GM19324 (cell line): Measurements from ENCODE around the gene MAJIN.
"Not testable (repeated sequence)": the region's sequence is repeated elsewhere in the genome, so short reads cannot be mapped to it uniquely, and the experiment has no call there.

Experiments
- ATAC-seq: cut with Tn5 transposase; IDR thresholded peaks from one replicate; pipeline ENCODE4 v1.9.1; 2021; ENCODE audit warnings: mild to moderate bottlenecking, moderate library complexity; ENCODE audit not compliant: unreplicated experiment, low FRiP score

Gene MAJIN

DNA sequence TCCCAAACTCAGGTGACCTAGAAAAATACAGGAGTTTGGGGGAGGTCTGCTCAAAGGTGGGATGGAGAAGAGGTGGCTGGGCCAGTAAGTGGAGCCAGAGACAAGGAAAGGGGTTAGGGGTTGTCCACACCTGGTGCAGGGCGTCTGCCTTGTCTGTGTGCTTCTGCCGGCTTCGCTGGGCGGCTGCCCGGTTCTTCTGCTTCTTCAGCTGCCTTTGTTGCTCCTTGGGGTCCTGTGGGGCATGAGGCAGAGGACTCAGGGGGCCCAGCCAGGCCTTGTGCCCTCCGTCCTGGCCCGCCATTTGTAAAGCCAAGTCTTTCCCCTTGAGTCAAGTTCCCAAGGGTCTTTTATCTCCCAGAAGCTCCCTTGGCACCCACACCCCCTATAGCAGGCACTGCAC, 22.4 kb upstream of the MAJIN start:
- ATAC-seq = no peak

DNA sequence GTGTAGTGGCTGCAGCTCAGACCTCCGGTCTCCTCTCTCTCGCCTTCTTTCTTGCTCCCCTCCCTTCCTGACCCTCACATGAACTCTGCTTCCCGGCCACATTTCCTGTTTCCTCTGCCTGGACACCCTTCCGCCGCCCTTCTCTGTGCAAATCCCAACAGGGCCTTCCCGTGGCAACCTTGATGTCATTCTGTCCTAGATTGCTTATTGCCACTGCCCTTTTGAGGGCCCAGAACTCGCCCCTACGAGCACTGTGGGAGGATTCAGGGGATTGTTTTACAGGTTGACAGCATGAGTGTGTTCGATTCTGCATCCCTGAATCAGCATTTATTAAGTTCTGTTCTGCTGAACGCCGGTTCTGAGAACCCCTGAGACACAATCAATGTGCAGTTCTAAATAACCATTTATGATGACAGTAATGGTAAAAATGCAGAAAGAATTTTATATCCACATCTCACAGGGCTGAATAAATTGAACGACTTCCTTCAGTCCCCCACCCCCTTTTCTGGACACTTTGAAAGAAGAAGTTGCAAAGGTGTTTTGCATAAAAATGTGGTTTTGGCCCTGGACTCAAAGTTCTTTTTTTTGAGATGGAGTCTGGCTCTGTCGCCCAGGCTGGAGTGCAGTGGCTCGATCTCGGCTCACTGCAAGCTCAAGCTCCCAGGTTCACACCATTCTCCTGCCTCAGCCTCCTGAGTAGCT, 18.5 kb upstream of the MAJIN start:
- no peak for ATAC-seq

DNA sequence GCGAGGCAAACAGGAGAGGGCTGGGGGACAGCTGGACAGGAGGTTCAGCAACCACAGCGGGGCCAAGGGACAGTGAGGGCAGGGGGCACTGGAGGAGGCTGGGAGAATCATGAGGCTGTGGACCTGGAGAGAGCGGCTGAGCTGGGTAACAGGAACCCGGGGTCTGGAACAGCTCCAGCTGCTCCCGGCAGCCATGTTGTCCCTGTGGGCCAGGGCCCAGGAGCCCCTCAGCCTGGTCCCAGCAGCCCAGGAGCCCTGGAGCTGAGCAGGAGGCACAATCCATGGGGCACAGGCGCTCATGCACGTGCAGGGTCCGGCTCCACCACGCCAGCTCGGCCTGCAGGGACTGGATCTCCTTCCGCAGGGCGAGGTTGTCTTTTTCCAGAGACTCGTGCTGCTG, 17.5 kb upstream of the MAJIN start:
- no peak for ATAC-seq

DNA sequence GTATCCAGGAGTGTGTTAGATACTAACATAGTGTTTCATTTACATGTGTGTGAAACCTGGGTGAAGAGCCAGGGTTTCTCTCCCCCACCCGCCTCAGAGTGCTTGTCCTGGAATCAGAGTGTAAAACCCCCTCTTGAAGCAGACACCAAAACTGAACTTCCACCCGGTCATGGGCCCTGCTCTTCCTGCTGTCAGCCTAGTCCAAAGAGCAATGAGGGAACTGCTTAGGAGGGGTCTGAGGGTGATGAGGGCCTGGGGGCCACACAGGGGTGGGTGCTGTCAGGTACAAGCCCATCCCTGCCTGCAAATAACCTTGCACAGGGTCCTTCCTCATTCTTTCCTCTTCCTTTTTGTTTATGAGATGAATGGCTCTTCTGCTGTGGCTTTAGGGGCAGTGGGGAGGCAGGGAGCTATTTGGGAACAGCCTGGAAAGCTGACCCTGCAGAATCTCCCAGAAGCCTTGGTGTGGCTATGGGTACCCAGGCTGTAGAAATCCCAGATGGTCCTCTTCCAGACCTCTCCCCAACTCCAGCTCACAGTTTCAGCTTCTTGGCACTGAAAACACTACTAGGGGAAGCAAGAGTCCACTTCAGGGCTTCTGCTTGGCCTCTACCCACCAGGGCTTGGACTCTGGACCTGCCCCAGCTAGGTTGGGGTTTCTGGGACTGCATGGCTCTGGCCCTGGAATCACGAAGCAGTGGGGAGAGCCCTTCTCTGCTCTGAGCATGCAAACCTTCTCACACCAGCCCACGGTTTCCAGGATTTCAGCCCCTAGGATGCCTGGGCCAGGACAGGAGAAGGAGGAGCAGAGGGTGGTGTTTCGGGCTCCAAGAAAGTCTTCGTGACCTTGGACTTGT, 16.3 kb upstream of the MAJIN start:
- no peak for ATAC-seq

DNA sequence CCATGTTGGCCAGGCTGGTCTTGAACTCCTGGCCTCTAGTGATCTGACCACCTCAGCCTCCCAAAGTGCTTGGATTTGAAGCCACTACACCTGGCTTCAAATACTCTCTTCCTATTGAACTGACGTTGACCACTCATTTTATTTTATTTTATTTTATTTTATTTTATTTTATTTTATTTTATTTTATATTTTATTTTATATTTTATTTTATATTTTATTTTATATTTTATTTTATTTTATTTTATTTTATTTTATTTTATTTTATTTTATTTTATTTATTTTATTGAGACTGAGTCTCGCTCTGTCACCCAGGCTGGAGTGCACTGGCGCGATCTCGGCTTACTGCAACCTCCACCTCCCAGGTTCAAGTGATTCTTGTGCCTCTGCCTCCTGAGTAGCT, 11.4 kb upstream of the MAJIN start:
- not testable (repeated sequence) for ATAC-seq

- no peak for ATAC-seq
Measured at GRCh38 chr11:64976651-64977050, 4.7 kb upstream of the MAJIN start.

GRCh38 chr11:64974124-64974523, 2.2 kb upstream of the MAJIN start:
- ATAC-seq = no peak

DNA sequence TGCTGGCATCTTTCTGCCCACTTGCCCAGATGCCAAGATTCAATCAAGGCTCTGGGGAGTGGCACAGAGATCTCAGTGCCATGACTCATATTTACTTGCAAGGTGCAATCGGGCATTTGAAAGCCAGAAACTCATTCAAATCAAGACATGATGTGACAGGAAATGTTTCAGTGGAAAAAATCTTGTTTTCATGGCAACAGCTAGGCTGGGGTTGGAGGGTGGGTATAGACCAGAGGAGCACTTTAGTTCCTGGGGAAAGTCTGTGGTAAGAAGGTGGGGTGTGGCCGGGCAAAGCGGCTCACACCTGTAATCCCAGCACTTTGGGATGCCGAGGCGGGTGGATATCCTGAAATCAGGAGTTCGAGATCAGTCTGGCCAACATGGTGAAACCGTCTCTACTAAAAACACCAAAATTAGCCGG, 1.2 kb downstream of the MAJIN start:
- ATAC-seq = no peak

DNA sequence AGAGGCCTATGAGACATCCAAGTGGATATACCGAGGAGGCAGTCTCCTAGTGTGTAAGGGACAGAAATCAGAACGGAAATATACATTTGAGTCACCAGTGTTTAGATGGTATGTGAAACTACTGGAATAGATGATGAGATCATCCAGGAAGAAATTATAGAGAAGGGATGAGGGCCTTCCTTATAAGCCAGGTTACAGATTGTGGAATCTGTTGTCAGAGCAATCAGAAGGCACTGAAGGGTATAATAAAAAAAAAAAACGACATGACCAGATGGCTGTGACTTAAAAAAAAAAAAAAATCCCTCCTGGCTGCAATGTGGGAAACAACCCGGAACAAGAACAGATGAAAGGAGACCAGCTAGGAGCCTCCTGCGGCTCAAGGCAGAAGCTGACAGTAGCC, 2.7 kb downstream of the MAJIN start:
- no peak for ATAC-seq

DNA sequence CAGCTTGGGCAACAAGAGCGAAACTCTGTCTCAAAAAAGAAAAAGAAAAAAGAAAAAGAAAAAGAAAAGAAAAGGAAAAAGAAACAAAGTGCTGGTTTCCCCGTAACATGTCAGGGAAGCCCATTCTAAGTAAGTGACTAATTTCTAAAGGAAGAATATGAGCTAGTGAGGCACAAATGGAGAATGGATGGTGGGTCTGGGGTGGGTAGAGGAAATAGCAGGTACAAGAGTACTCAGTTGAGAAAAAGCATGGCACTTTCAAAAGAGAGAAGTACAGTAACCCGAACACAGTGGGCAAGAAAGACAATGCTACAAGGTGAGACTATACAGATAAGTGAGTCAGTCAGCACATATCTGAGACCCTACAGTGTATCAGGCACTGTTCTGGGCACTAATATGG, 4.5 kb downstream of the MAJIN start:
- ATAC-seq = no peak

DNA sequence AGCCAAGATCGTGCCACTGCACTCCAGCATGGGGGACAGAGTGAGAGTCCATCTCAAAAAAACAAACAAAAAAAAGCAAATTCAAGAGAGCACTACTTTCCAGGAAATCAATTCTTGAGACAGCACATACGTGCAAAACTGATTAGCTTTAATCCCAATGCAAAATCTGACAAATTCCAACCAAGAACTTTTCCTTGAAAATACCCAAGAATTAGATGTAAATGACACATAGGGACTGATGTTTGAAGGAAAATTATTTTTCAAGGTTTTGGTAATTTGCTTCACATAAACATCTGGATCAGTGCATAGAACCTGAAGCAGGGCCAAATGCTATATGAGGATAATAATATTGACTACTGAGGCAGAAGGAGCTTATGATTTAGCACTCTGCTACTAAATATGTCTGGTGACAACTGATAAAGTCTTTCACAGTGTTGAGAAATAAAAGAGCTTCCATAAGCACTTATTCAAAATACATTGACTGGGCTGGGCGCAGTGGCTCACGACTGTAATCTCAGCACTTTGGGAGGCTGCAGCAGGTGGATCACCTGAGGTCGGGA, 8.8 kb downstream of the MAJIN start:
- ATAC-seq = no peak

DNA sequence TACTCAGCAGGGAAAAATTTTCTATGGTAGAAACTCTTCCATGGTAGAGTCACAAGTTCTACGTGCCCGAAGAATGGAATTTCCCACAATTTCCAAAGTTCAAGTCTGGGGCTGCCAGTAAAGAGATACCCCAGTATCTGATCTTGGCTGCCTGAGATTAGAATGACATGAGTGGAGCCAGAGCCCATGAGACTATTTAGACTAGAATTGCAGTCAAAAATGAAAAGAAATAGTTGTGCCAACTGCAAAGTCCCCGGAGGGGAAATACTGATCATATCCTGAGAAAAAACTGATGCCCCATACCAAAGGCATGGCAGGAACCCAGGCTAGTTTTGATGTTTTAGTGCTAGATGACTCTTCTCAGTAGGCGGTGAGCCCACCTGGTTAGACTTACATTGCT, 11.2 kb downstream of the MAJIN start:
- ATAC-seq = no peak

GRCh38 chr11:64959498-64959897, 12.4 kb downstream of the MAJIN start:
- ATAC-seq = no peak

DNA sequence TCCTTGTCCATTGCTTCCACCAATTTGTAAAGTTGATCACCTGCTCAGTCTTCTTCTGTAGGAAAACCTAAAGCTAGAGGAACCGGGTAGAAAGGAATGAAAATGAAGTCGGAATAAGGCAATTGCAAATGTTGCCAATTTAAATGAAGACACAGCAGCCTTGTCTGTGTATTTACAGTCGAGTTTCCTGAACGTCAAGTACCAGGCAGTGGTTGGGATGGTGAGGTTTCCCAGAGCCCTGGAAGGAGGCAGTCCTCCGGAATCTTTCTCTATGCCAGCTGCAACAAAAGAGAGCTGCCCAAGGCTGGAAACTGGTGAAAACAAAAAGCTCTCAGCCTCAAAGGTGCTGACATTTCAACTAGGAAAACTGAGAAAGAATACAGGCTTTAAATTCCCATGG, 17.7 kb downstream of the MAJIN start:
- ATAC-seq = no peak

DNA sequence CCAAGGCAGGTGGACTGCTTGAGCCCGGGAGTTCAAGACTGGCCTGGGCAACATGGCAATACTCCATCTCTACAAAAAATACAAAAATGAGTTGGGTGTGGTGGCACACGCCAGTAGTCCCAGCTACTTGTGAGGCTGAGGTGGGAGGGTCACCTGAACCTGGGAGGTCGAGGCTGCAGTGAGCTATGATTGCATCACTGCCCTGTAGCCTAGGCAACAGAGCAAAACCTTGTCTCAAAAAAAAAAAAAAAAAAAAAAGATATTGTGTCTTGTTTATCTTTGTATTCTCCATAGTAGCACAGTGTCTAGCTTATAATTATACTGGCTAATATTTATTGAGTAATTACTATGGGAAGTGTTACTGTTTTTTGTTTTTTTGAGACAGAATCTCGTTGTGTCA, 20.4 kb downstream of the MAJIN start:
- no peak for ATAC-seq

DNA sequence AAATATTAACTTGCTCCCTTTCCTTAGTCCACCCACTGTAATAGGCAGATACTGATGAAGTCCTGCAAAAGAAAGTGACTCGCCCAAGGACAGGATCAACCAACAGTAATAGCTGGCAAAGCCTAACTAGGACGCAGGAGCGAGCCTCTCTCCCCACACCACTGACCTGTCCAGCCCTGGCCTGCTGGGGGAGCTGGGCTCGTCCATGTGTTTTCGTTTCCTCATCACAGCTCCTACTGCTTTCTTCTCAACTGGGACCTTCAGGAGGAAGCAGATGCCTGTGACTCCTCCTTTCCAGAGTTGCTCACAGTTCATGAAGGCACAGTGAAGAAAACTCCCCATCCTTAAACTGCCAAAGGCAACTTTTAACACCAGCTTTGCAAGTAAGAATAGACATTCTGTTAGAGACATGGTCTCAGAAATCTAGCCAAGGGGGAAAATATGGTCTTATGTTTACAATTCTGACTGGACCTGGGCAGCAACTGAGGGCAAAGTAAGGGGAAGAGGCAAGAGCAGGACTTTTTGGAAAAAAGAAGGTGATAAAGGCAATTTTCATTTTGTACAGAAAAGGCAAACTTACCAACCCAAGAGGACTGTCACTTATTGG, 24.6 kb downstream of the MAJIN start:
- no peak for ATAC-seq

DNA sequence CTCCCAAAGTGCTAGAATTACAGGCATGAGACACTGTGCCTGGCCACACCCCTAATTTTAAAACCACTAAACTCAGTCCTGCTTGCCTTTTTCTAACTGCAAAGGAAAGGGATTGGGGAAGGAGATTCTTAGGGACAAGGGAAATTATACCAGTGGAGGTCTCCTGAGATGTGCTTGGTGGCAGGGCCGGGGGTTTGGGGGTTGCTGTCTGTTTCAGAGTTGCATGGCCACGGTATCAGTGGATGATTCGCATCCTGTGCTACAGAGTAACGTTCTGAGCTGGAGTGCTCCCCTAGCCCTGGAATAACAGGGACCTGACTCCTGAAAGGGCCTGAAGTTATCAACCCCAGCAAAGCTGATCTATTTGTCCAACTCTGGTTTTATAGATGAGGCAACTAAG, 35.4 kb downstream of the MAJIN start:
- no peak for ATAC-seq

DNA sequence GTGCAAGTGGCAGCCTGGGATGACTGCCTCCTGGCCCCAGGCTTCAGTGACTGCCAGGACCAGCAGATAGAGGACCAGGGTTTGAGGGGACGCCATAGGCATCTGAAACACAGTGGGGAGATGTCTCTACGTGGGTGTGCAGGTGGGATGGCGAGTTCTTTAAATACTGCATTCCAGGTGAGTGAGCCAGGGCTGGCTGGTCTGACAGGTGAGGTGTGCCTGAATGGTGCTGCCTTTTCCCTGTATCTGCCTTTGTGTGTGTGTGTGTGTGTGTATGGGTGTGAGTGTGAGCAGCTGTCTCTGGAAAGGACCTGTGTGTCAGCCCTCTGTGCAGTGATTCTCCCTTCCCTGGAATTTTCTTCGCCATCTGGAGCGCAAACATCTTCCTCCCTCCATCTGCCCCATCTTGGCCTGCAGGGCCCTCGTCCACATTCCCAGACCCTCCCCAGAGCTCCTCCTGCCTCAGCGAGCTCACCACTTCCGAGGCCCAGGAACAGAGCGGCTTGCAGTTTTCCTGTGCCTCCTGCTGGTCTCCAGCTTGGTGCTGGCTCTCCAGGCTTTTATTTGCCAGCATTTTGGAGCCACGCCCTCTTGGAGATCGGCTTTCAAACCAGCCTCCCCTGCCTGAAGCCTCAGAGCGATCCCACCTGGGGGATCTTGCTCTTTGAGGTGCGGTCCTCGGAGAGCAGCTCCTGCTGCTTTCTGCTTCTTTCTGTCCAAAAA, 36.4 kb downstream of the MAJIN start, which contains the start of gene GPHA2:
Gene GPHA2 (minus strand): TSS at position 535 of the 723 bp plus-strand sequence. CDS start 433 bp downstream, at position 102.
- ATAC-seq = no peak

DNA sequence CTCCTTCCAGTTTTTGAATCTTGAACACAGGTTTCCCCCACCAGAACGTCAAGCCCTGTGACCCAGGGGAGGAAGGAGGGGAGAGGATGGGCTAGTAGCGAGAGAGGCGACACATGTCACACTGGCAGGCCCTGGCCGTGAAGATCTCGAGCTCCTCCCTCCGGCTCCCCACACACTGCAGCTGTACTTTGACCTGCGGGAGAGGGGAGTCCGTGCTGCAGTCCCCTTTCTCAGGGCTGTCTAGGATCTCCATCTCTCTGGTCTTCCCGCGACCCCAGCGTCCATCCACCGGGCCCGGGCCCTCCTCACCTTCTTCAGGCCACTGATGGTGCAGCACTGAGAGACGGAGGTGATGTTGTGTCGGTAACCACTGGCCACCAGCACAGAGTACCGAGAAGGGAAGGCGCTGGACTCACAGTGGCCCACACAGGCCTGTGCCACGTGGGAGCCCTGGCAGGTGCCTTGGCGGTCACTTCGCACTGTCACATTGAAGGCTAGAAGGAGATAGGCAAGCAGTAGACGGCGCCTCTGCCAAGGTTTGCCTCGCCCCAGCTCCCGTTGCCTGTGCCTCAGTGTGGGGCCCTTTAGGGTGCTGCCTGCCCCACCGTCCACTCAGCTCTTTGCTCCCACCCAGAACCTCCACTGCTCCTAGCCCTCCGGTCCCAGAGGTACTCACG, 37.1 kb downstream of the MAJIN start:
- no peak for ATAC-seq
